ENCODE data around the gene DCANP1.
"Not testable (repeated sequence)": the region's sequence is repeated elsewhere in the genome, so short reads cannot be mapped to it uniquely, and the experiment has no call there.

The DCANP1 gene

GRCh38 chr5:135447298-135447929, at the start of gene DCANP1:
DCANP1 (minus strand) TSS chr5:135447348; CDS start chr5:135447108, 240 bp downstream.
- no peak for DNase-seq

GRCh38 chr5:135495531-135495930, 48.4 kb upstream of the DCANP1 start:
- DNase-seq, result not testable (repeated sequence)

DNA sequence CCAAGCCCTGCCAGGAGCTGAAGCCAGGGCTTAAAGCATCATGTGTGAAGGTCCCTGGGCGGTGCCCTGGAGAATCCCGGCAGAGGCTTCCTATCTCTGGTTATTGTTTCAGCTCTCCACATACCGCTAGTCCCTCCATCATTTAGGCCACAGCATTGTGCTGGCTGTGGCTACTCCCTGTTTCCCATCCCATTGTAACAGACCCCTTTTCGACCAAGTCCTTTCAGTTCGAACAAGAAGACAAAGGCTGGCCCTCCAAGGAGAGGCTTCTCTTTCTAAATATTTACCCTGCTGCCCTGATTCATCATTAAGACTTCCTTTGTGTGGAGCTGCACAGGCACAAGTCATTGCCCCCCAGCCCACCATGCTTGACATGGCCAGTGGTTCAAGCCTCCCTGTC, 47.0 kb upstream of the DCANP1 start:
- DNase-seq, result no peak

GRCh38 chr5:135493406-135494180, 46.4 kb upstream of the DCANP1 start:
- DNase-seq, result no peak

DNA sequence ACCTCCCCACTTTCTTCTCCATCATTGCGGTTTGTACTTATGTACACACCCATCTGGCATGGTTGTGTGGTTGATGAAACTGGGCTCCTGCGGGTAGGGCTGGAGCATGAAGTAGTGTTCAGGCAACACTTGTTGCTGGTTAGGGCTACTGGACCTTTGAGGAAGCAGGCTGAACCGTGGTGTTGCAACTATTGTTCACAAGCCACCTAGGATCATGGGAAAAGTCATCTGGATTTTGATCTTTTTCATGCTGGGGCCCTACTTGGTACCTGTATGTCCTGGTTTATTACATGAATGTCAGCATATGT, 45.1 kb upstream of the DCANP1 start:
- DNase-seq, result no peak

DNA sequence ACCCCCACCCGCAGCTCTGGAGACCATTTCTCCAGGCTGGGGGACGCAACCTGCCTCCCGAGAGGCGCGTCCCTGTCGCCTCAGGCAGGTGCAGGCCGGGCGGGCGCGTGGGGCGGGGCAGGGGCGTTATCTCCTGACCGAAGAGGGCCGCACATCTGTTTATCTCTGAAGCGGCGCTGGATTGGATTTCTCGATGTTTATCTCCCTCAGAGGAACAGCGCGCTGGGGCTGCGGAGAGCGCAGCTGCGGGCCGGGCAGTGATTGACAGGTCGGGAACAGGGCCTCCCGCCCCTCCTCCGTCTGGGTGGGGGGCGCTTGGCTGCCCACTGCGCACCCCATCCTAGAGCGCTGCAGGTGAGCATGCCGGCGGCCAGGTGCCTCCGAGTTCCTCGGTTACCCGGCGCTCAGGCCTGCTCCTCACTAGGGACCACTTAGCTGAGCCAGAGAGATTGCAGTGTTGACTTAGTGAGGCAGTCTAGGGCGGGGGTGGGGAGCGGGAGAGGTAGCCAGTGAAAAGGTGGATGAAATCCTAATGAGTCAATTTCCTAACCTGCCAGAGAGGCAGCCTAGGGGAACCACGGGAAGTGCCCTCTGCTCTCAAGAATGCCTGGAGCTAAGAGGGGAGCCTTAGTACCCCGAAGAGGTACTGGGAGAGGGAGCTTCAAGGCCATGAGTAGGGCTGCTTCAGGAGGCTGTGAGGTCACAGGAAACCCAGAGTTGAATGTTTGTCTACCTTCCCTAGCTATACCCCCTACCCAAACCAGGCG, 44.6 kb upstream of the DCANP1 start:
- DNase-seq, result peak; percentile 7

- DNase-seq, result no peak
These were observed 43.9 kb upstream of the DCANP1 start for GRCh38 chr5:135491038-135491551.

DNA sequence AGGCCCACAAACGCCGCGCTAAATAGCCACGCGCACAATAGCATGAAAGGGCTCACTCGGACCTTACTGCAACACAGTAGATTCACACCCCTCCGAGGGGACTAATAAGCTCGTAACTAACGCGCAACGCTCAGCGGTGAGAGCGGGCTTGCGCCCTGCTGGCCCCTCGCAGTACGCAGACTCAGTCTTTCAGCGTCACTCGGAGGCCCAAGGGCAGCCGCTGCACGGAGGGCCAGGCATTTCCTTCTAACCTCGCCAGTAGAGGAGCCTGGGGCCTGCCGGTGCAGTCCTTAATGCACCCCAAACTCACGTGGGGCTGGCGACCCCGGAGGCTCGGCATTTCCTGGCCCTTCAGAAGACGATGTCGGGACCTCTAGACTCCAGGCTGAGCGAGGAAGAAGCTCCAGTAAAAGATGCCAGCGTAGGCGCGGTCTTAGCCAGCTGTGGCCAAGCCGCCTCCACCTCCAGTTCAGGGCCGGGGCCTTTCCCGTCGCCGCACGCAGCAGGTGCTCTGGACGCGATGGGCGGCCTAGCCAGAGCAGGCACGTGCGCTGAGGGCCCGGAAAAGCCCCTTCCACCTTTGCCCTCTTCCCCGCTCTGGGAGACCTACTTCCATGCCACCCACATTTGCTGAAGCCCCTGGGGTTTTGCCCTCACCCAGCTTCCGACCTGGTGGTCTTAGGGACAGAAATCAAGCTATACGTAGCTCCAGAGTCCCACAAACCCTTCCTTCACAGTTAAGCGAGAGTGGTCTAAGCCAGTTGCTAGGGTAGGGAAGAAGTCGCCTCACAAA, 43.3 kb upstream of the DCANP1 start:
- no peak for DNase-seq

DNA sequence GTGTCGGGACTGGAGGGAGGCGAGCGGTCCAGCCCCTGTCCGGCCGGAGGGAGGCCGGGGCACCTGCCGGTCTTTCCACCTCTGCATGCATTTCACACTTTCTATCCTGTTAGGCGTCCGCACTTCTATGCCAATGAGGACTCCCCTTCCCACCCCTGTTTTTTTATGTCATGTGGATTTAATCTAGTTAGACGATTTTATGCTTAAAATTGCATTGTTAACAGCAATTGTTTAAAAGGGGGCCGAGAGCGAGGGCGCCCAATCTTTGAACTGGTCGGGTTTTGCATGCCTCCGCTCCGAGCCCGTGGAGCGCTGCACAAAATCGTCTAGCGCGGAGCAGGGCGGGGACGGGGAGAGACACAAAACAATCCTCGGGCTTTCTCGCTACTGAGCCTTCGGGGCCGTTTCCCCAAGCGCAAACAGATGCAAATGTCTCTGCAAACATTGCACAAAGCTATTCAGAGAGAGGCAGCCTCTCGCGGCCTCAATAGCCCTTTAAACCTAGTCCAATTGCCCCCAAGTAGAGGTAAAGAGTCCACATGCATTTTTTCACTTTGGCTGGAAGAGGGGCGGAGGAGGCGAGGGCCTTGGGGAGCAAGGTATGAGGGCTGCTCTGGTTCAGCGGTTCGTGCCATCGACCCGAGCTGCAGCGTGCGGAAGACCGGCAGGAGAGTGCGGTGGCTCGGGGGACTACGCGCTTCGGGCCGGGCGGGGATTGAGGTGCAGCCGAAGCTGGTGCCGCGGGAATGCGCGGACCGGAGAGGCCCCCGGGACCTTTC, 42.5 kb upstream of the DCANP1 start:
- no peak for DNase-seq

- DNase-seq, result peak; percentile 23
These were observed 41.7 kb upstream of the DCANP1 start for GRCh38 chr5:135488727-135489465.

DNA sequence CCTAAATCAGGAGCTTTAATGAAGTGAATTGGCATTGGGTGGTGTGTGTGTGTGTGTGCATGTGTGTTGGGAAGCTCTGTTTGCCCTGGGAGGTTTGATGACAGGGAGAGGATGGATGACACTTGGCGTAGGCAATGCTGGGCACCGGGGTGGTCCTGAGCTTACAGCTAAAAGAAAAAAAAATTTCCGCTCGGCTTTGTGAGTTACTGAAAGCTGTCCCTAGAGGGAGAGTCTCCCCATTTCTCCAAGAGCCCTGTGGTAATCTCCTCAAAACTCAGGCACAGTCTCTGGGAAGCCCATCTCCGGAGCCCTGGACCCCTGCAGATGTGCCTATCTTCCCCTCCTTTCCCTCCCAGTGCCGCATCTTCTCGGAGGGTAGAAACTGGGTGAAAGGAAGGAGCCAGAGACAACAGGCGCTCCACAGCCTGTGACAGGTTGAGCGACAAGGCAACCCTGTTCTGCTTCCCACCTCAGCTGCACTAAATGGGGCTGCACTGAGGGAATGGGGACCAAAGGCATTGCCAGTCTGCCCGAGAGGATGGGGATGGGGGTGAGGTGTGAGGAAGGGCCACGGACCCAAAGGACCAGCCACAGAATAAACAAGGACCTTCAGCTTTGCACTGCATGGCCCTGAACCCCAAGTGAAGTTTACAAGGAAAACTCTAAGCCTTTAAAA, 40.8 kb upstream of the DCANP1 start:
- DNase-seq, result no peak

GRCh38 chr5:135487037-135487395, 39.9 kb upstream of the DCANP1 start:
- DNase-seq, result no peak

DNA sequence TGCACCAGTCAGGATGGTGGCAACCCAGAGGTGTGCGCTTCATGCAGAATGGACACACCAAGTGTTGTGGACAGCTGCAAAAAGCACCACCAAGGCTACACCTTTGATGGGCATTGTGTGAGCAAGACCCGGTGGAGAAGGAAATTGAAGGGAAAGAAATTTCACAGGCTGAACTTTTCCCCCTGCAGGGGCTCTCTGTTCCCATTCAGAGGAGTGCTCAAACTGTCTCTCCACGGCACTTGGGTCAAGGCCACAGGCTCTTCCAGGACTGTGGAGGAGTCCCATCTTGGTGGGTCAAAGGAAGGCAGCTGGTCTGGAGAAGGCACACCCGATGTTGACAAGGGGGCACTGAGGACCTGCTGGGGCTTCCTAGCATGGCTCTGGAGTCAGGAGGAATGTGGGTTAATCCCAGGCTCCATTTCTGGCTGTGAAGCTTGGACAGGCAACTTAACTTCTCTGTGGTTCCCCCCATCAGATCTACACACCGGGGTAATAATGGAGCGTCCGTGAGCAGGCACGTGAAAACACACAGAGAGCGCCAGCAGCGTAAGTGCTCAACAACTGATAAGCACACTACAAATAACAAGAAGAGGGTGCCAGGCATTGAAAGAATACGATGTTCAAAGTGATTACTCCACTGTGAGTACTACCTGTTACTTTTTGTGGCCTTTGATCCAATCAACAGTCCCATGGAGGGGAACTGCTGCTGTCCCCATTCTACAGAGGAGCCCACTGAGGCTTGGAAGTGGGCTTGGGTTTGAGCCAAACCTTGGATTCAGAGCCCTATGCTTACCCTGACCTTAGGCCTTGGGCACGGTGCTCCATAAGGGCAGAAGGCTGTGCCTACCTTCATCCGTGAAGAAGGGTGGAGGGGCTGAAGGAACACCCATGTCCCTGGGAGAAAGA, 39.2 kb upstream of the DCANP1 start:
- no peak for DNase-seq

- peak; percentile 6 for DNase-seq
These were observed 37.5 kb upstream of the DCANP1 start for GRCh38 chr5:135484674-135485086.

- DNase-seq, result no peak
These were observed 36.1 kb upstream of the DCANP1 start for GRCh38 chr5:135483254-135483653.

DNA sequence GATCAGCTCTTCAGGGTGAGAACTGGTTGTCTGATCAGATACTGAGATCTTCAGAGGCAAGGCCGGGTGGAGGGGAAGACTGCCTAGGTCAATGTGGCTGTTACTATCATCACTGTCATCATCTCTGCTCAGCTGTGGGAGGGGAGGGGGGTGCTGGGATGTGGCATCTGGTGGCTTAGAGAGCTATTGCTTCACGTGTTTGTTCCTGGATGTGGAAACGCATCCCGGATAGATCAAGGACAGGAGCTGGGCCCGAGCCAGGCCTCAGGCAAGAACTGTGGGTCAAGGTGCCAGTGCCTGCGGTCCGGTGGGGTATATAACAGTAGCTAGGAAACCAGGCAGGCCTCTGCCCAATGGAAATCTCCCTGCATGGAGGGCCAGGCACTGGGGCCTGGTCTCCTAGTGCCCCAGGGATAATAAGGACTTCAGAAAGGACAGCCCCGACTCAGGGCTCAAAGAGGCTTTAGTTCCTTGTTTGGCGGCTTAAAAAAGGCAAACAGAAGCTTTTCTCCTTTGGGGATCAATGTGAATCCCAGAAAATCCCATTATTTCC, 35.3 kb upstream of the DCANP1 start:
- DNase-seq, result no peak

DNA sequence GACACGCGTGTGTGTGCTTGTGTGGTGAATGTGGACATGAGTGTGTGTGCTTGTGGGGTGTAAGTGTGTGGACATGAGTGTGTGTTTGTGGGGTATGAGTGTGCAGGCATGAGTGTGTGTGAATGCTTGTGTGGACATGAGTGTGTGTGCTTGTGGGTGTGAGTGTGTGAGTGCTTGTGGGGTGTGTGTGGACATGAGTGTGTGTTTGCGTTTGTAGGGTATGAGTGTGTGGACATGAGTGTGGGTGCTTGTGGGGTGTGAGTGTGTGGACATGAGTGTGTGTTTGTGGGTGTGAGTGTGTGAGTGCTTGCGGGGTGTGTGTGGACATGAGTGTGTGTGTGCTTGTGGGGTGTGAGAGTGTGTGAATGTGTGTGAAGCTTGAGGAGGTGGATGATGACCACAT, 34.8 kb upstream of the DCANP1 start:
- DNase-seq, result no peak

- no peak for DNase-seq
These were observed 34.2 kb upstream of the DCANP1 start for GRCh38 chr5:135481387-135481786.

- no peak for DNase-seq
These were observed 33.4 kb upstream of the DCANP1 start for GRCh38 chr5:135480511-135480910.

All from NCI-H774 (cell line).